K562 (cell line): ENCODE results near the gene PHF21A. TPM values are rescaled to one million over a fixed set of nuclear protein-coding genes. Genes with fewer than 3 reads are reported as not detected.

Source experiments
- CBFA2T3 ChIP-seq: fragments of 450-650 bp; IDR thresholded peaks from 2 replicates; pipeline ENCODE4 v1.6.1; 2017
- CXXC5 ChIP-seq: fragments of 250-450 bp; sonication (Bioruptor Pico); IDR thresholded peaks from 2 replicates; pipeline ENCODE4 v1.8.0; 2022; ENCODE audit warnings: inconsistent platforms, mild to moderate bottlenecking, moderate library complexity
- E2F5 ChIP-seq: sonication (generic); formaldehyde crosslinking; IDR thresholded peaks from 2 replicates; pipeline ENCODE4 v1.8.0; 2022; ENCODE audit warnings: mild to moderate bottlenecking, missing genetic modification reagents
- FOXP4 ChIP-seq: sonication (generic); formaldehyde crosslinking; IDR thresholded peaks from 2 replicates; pipeline ENCODE4 v1.8.0; 2022; ENCODE audit warnings: mild to moderate bottlenecking, missing genetic modification reagents, borderline replicate concordance
- HDAC2 ChIP-seq: fragments of 450-650 bp; IDR thresholded peaks from 2 replicates; pipeline ENCODE4 v1.6.1; 2016; ENCODE audit warnings: mild to moderate bottlenecking
- HMBOX1 ChIP-seq: sonication (generic); IDR thresholded peaks from 2 replicates; pipeline ENCODE4 v1.6.1; 2016
- HOMEZ ChIP-seq: fragments of 250-450 bp; sonication (Bioruptor Pico); IDR thresholded peaks from 2 replicates; pipeline ENCODE4 v1.4.0; 2020; ENCODE audit warnings: mild to moderate bottlenecking, moderate library complexity
- LCOR ChIP-seq: sonication (generic); formaldehyde crosslinking; IDR thresholded peaks from 2 replicates; pipeline ENCODE4 v1.8.0; 2022; ENCODE audit warnings: mild to moderate bottlenecking, missing genetic modification reagents
- MCM5 ChIP-seq: fragments of 450-650 bp; IDR thresholded peaks from 2 replicates; pipeline ENCODE4 v1.6.1; 2016; ENCODE audit warnings: low read depth
- MLLT1 ChIP-seq, 2 experiments: fragments of 450-650 bp; IDR thresholded peaks; 2 replicates each; pipeline ENCODE4 v1.6.1; 2016
- RBM25 ChIP-seq: fragments of 200-400 bp; formaldehyde crosslinking; IDR thresholded peaks from 2 replicates; pipeline ENCODE4 v1.6.1; 2018; ENCODE audit warnings: low read length, low read depth, moderate library complexity; ENCODE audit not compliant: severe bottlenecking
- RCOR1 ChIP-seq, 2 experiments: IDR thresholded peaks; 2 replicates each; pipeline ENCODE4 v1.6.1; 2012; ENCODE audit warnings: low read depth in 2 of 2, low read length in 2 of 2, borderline replicate concordance in 1 of 2, improper control_type of control experiment in 1 of 2
- SAFB2 ChIP-seq: fragments of 200-400 bp; formaldehyde crosslinking; IDR thresholded peaks from 2 replicates; pipeline ENCODE4 v1.6.1; 2018; ENCODE audit warnings: borderline replicate concordance, low read length, low read depth, moderate library complexity; ENCODE audit not compliant: severe bottlenecking
- SNIP1 ChIP-seq: fragments of 450-650 bp; IDR thresholded peaks from 2 replicates; pipeline ENCODE4 v1.7.1; 2017; ENCODE audit warnings: low read depth, mild to moderate bottlenecking
- SP1 ChIP-seq: sonication (generic); formaldehyde crosslinking; IDR thresholded peaks from 2 replicates; pipeline ENCODE4 v1.8.1; 2022; ENCODE audit warnings: mild to moderate bottlenecking, missing genetic modification reagents
- ZNF165 ChIP-seq: fragments of 250-450 bp; sonication (Bioruptor Pico); IDR thresholded peaks from 2 replicates; pipeline ENCODE4 v1.4.0; 2020; ENCODE audit warnings: borderline replicate concordance
- ZNF354B ChIP-seq: fragments of 250-450 bp; sonication (Bioruptor Pico); IDR thresholded peaks from 2 replicates; pipeline ENCODE4 v1.4.0; 2020
- ZNF444 ChIP-seq: fragments of 250-450 bp; sonication (Bioruptor Pico); IDR thresholded peaks from 2 replicates; pipeline ENCODE4 v1.4.0; 2020; ENCODE audit warnings: mild to moderate bottlenecking, moderate library complexity
- ZZZ3 ChIP-seq: fragments of 450-650 bp; IDR thresholded peaks from 2 replicates; pipeline ENCODE4 v1.6.1; 2016; ENCODE audit warnings: antibody characterized with exemption, mild to moderate bottlenecking, moderate library complexity
- polyA plus RNA-seq, 8 experiments: library from polyadenylated mRNA; depleted of rRNA in 4 of 8; stranded (reverse) in 5 of 8; unstranded in 3 of 8; fragments of >200 nt; fragmentation: Nextera tagmentation in 2 of 8; fragmentation: Illumina TruSeq in 1 of 8; extraction: Ambion mirVana in 2 of 8; extraction: Trizol in 1 of 8; gene quantifications; 2 replicates each; pipeline versions ENCODE4 v1.2.1 to v1.2.3, GENCODE V29; 2011 to 2014; ENCODE audit warnings: inconsistent platforms in 1 of 8, missing spikeins in 1 of 8
- total RNA-seq, 7 experiments: library from RNA; depleted of rRNA in 6 of 7; stranded (reverse); fragments of >200 nt in 6 of 7; fragmentation: Illumina TruSeq in 2 of 7; extraction: Trizol in 2 of 7; gene quantifications; 2 replicates each; pipeline versions ENCODE4 v1.2.1 to v1.2.3, GENCODE V29; 2011 to 2021; ENCODE audit warnings: low replicate concordance in 1 of 7

PHF21A gene
- total and polyA plus RNA-seq, 9 of the 15 experiments (the other 6 are each of a cell fraction or from before 2014, with no cell fraction given) = 1.5 to 32.4 (median 10.7) TPM

- TF ChIP-seq HMBOX1 (no peak), LCOR (CRISPR knock-in tag) (0 out of 2 replicates have a peak, but pooled peaks have one; percentile 7), MLLT1 (IDR thresholded peaks at IDR 0.05) (peak; percentile 34 to 78; a peak in 2 of 4 replicates), ZNF444 (CRISPR knock-in tag) (0 out of 2 replicates have a peak, but pooled peaks have one; percentile 66), ZNF165 (no peak), SNIP1 (no peak), SP1 (CRISPR knock-in tag) (no peak), HOMEZ (no peak), RBM25 (no peak), FOXP4 (CRISPR knock-in tag) (no peak), SAFB2 (no peak), E2F5 (CRISPR knock-in tag) (no peak), HDAC2 (peak; percentile 25; the same call in 1 of the 2 replicates), MCM5 (no peak), CXXC5 (CRISPR knock-in tag) (no peak; the same call in 1 of the 2 replicates), CBFA2T3 (no peak), ZZZ3 (no peak), ZNF354B (CRISPR knock-in tag) (no peak), RCOR1 (IDR thresholded peaks at IDR 0.05; ENCODE audit: borderline replicate concordance in 1 of 2, low read depth in 2 of 2, low read length in 2 of 2) (0 out of 4 replicates have a peak, but pooled peaks of 1 of the 2 experiments have one; percentile 5)
Measured at GRCh38 chr11:46120346-46121300, 631 bp downstream of the PHF21A start (continued).
